WI38 (cell line): ENCODE data around the gene PI4KA.

Source experiments
- H3K4me3 ChIP-seq: 2 replicates; pipeline ENCODE4 v1.5.1; 2011; ENCODE audit warnings: low read depth, mild to moderate bottlenecking, control low read depth, low read length
- TF ChIP-seq, protein P1 (sequence below): IDR thresholded peaks from 2 replicates; pipeline ENCODE4 v1.5.1; 2012; ENCODE audit warnings: low read depth, mild to moderate bottlenecking, control low read depth, low read length

Gene PI4KA

GRCh38 chr22:20865331-20865730 is 6.7 kb upstream of the PI4KA start:
- H3K4me3 ChIP-seq = no peak overlapping the region
- TF ChIP-seq, protein P1, sequence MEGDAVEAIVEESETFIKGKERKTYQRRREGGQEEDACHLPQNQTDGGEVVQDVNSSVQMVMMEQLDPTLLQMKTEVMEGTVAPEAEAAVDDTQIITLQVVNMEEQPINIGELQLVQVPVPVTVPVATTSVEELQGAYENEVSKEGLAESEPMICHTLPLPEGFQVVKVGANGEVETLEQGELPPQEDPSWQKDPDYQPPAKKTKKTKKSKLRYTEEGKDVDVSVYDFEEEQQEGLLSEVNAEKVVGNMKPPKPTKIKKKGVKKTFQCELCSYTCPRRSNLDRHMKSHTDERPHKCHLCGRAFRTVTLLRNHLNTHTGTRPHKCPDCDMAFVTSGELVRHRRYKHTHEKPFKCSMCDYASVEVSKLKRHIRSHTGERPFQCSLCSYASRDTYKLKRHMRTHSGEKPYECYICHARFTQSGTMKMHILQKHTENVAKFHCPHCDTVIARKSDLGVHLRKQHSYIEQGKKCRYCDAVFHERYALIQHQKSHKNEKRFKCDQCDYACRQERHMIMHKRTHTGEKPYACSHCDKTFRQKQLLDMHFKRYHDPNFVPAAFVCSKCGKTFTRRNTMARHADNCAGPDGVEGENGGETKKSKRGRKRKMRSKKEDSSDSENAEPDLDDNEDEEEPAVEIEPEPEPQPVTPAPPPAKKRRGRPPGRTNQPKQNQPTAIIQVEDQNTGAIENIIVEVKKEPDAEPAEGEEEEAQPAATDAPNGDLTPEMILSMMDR = no peak

GRCh38 chr22:20864186-20864908 is 5.7 kb upstream of the PI4KA start:
- H3K4me3 ChIP-seq = no peak overlapping the region
- TF ChIP-seq, protein P1 = no peak

DNA sequence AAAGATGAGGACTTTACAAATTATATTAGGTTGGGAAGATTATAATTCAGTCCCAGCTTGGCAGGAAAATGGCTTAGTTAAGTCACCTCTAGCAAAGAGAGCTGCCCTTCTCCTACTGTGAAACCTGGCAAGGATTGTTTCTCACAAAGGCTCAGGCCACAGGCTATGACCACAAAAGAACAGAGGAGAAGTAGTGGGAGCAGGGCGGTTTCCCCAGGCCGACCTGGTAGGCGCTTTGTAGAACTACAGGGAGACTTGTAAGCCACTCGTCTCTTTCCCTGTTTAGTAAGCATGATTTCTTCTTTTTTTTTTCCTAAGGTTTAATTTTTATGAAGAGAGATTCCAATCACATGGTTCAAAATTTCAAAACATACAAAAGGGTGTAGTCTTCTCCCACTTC is 4.8 kb upstream of the PI4KA start:
- TF ChIP-seq, protein P1 = no peak
- no peak overlapping the region for H3K4me3 ChIP-seq

- TF ChIP-seq, protein P1 = no peak
Measured at GRCh38 chr22:20862540-20862939, 3.9 kb upstream of the PI4KA start.

GRCh38 chr22:20859615-20860014 is 1.0 kb upstream of the PI4KA start:
- TF ChIP-seq, protein P1 = no peak
- peak overlapping the region; percentile 81 for H3K4me3 ChIP-seq

More at GRCh38 chr22:20862540-20862939, 3.9 kb upstream of the PI4KA start:
- no peak overlapping the region for H3K4me3 ChIP-seq

DNA sequence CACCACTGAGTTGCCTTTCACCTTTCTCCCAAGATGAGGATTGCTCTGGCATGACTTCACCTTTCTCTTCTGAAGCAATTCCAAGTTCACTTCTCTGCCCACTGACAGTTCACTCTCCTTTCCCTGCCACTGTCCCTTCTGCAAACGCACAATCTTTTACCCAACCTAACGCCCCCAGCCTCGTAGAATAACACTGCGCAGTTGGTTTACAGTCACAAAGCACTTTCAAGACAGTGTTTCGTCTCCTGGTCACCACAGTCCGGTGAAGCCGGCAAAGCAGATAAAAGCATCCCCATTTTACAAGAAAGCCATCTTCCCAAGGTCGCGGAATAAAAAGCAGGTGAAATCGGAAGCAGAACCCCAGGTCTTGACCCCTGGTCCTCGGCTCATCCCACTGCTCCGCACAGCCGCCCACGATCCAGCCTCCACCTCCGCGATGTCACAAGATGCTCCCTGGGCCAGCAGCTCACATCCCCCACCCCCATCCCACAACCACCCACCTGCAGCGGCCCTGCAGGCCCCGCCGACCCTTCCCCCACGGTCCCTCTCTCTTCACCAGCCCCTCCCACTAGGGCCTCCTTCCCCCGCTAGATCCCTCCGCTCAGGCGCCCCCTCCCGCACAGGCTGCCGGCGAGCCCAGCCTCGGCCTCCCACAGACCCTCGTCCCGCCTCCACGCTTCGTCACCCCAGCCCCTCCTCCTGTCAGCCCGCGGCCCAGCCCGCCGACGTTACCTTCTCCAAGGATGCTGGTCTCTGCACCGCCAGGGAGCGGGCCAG is 585 bp downstream of the PI4KA start:
- peak overlapping the region; percentile 66 for H3K4me3 ChIP-seq
- TF ChIP-seq, protein P1 = no peak

DNA sequence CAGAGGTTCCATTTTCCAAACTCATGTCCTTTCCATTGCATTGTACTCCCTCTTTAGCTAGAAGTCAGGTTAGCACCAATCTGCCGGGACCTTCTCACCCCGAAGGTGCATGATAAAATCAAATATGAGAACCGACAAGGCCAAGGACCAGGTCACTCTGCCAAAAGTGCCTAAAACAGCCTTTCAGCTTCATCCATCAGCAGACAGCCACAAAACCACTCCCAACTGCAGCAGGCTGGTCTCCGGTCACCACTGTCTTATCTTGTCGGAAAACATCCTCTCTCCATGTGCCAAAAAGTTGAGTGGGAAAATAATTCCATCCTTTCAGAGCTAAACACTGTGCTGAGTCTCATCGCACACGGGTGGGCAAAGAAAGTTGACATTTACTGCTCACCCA is 1.4 kb downstream of the PI4KA start:
- H3K4me3 ChIP-seq = peak overlapping the region; percentile 66
- TF ChIP-seq, protein P1 = no peak
